Right kidney (tissue), 1 donor: ENCODE results near the gene GCNT3.
"Not testable (repeated sequence)": the region's sequence is repeated elsewhere in the genome, so short reads cannot be mapped to it uniquely, and the experiment has no call there.

ENCODE experiments used
- DNase-seq: peaks from one replicate; pipeline ENCODE4 v3.0.0-alpha.2; 2016

The GCNT3 gene

GRCh38 chr15:59615661-59616060 lies 4.1 kb downstream of the GCNT3 start:
- DNase-seq, result no peak

- no peak for DNase-seq
Measured at GRCh38 chr15:59616379-59616778, 4.8 kb downstream of the GCNT3 start.

- no peak for DNase-seq
Measured at GRCh38 chr15:59618406-59618805, 6.8 kb downstream of the GCNT3 start.

- DNase-seq, result no peak
Measured at GRCh38 chr15:59622289-59622688, 10.7 kb downstream of the GCNT3 start.

GRCh38 chr15:59632714-59633113 lies 21.1 kb downstream of the GCNT3 start:
- DNase-seq, result no peak

- no peak for DNase-seq
Measured at GRCh38 chr15:59636184-59636583, 24.6 kb downstream of the GCNT3 start.

GRCh38 chr15:59637507-59637906 lies 25.9 kb downstream of the GCNT3 start:
- not testable (repeated sequence) for DNase-seq

- DNase-seq, result no peak
Measured at GRCh38 chr15:59642351-59642750, 30.8 kb downstream of the GCNT3 start.

- no peak for DNase-seq
Measured at GRCh38 chr15:59644756-59645155, 33.2 kb downstream of the GCNT3 start.

GRCh38 chr15:59645812-59646211 lies 34.2 kb downstream of the GCNT3 start:
- DNase-seq, result not testable (repeated sequence)

- no peak for DNase-seq
Measured at GRCh38 chr15:59646277-59646676, 34.7 kb downstream of the GCNT3 start.

GRCh38 chr15:59647085-59647484 lies 35.5 kb downstream of the GCNT3 start:
- no peak for DNase-seq

GRCh38 chr15:59649603-59650002 lies 38.0 kb downstream of the GCNT3 start:
- no peak for DNase-seq

- DNase-seq, result no peak
Measured at GRCh38 chr15:59654046-59654445, 42.5 kb downstream of the GCNT3 start.

GRCh38 chr15:59656897-59657634 lies 45.5 kb downstream of the GCNT3 start, which contains the start of gene GTF2A2:
Gene GTF2A2 (minus strand): TSS chr15:59657515. CDS start chr15:59652277, 5,238 bp downstream.
- DNase-seq, result peak; percentile 90

- no peak for DNase-seq
Measured at GRCh38 chr15:59657635-59658125, 46.1 kb downstream of the GCNT3 start.

GRCh38 chr15:59659366-59659765 lies 47.8 kb downstream of the GCNT3 start:
- DNase-seq, result no peak

GRCh38 chr15:59662260-59662659 lies 50.7 kb downstream of the GCNT3 start:
- DNase-seq, result no peak

GRCh38 chr15:59668556-59668955 lies 57.0 kb downstream of the GCNT3 start:
- no peak for DNase-seq
